Natural killer cell (primary cell): Measurements from ENCODE around the gene MCTS1. TPM values are rescaled to one million over a fixed set of nuclear protein-coding genes. Genes with fewer than 3 reads are reported as not detected.

Experiments
- ATAC-seq, 3 donors: fragments of 150-1000 bp in 2 of 3; fragments of 200-7000 bp in 1 of 3; cut with Tn5 transposase; 1 replicate in 1 of 3; 2 replicates in 2 of 3; pipeline ENCODE4 v1.10.0; 2021; ENCODE audit warnings: mild to moderate bottlenecking in 2 of 3, moderate library complexity in 2 of 3
- DNase-seq, 2 donors: peaks; one replicate each; pipeline versions ENCODE4 v3.0.0 to v3.0.0-alpha.2; 2013 to 2021; ENCODE audit warnings: mixed read lengths in 1 of 2
- H3K27ac ChIP-seq: one replicate; pipeline ENCODE4 v1.5.1; 2013; ENCODE audit warnings: mild to moderate bottlenecking, low read length
- H3K27me3 ChIP-seq: one replicate; pipeline ENCODE4 v1.6.1; 2013; ENCODE audit warnings: low read length; ENCODE audit not compliant: control insufficient read depth, insufficient read depth
- H3K36me3 ChIP-seq: one replicate; pipeline ENCODE4 v1.6.1; 2013; ENCODE audit warnings: low read length; ENCODE audit not compliant: control insufficient read depth, insufficient read depth
- H3K4me1 ChIP-seq: one replicate; pipeline ENCODE4 v1.6.1; 2013; ENCODE audit warnings: low read length; ENCODE audit not compliant: control insufficient read depth, insufficient read depth
- H3K4me3 ChIP-seq: one replicate; pipeline ENCODE4 v1.5.1; 2013; ENCODE audit warnings: low read length
- H3K9me3 ChIP-seq: one replicate; pipeline ENCODE4 v1.6.1; 2013; ENCODE audit warnings: low read length; ENCODE audit not compliant: control insufficient read depth, insufficient read depth
- H3K27ac Mint-ChIP-seq, 2 donors: one replicate each; pipeline ENCODE4 v1.8.0; 2022; ENCODE audit warnings: mild to moderate bottlenecking in 2 of 2, mixed read lengths in 2 of 2, moderate library complexity in 1 of 2
- H3K27me3 Mint-ChIP-seq, 2 donors: one replicate each; pipeline ENCODE4 v1.8.0; 2022; ENCODE audit warnings: low read depth in 2 of 2, mixed read lengths in 2 of 2
- H3K36me3 Mint-ChIP-seq: one replicate; pipeline ENCODE4 v1.8.0; 2022; ENCODE audit warnings: mixed read lengths
- H3K4me1 Mint-ChIP-seq, 2 donors: one replicate each; pipeline ENCODE4 v1.8.0; 2022; ENCODE audit warnings: mixed read lengths in 2 of 2
- H3K4me3 Mint-ChIP-seq: one replicate; pipeline ENCODE4 v1.8.0; 2022; ENCODE audit warnings: mild to moderate bottlenecking, moderate library complexity, mixed read lengths
- H3K9me3 Mint-ChIP-seq, 2 donors: one replicate each; pipeline ENCODE4 v1.8.0; 2022; ENCODE audit warnings: mixed read lengths in 2 of 2
- WGBS: methylation state at CpG from one replicate; pipeline ENCODE4 v1.1.7; 2013; ENCODE audit warnings: missing lambda C conversion rate; ENCODE audit not compliant: insufficient coverage; 5-methylcytosine and 5-hydroxymethylcytosine counted together
- intact Hi-C: fragments of 100-400 bp; cut with micrococcal nuclease; formaldehyde crosslinking; loops from one replicate; pipeline ENCODE4 v1.14.2; 2022
- total RNA-seq, 4 donors: library from RNA; stranded (reverse); fragments of 120-200 nt in 1 of 4; gene quantifications; one replicate each; pipeline versions ENCODE4 v1.2.3 to v1.2.4, GENCODE V29; 2013 to 2022
- TF ChIP-seq, protein P1 (sequence below): fragments of 200-600 bp; IDR thresholded peaks from one replicate; pipeline ENCODE4 v1.8.0; 2022; ENCODE audit warnings: antibody characterized with exemption

MCTS1 gene
- total RNA-seq, 3 donors from 2014 or later (not counting 1 experiment from before 2014, with no cell fraction given), result 17.6 to 21.2 (median 18.8) TPM

DNA sequence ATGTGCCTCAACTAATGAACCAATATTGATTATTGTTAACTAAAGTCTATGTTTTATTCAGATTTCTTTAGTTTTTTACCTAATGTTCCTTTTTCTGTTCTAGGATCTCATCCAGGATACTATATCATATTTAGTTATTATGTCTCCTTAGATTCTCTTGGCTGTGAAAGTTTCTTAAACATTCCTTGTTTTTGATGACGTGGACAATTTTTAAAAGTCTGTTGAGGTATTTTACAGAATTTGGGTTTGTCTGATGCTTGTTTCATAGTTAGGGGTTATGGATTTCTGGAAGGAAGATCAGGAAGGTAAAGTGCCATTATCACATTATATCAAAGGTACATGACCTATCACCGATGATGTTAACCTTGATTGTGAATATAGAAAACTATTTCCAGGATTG is 18.2 kb upstream of the MCTS1 start:
- no peaks in the 10 kb centered on the region for H3K4me1 Mint-ChIP-seq
- ATAC-seq (no peak), DNase-seq (no peak)
- no peak overlapping the region for H3K27ac Mint-ChIP-seq
- no CpG with 5 or more reads among the region's 2 CpGs for WGBS
- Histone ChIP-seq H3K4me3 (no peak overlapping the region), H3K27ac (no peak overlapping the region), H3K4me1 (no peaks in the 10 kb centered on the region), H3K9me3 (no peaks in the 10 kb centered on the region), H3K36me3 (no peaks in the 10 kb centered on the region), H3K27me3 (no peaks in the 10 kb centered on the region)
- H3K36me3 Mint-ChIP-seq, result no peaks in the 10 kb centered on the region
- peaks cover 0 to 16% of the 10 kb centered on the region in 2 donors for H3K27me3 Mint-ChIP-seq
- H3K9me3 Mint-ChIP-seq, result no peaks in the 10 kb centered on the region
- intact Hi-C loops, result no loop called here
- TF ChIP-seq, protein P1, sequence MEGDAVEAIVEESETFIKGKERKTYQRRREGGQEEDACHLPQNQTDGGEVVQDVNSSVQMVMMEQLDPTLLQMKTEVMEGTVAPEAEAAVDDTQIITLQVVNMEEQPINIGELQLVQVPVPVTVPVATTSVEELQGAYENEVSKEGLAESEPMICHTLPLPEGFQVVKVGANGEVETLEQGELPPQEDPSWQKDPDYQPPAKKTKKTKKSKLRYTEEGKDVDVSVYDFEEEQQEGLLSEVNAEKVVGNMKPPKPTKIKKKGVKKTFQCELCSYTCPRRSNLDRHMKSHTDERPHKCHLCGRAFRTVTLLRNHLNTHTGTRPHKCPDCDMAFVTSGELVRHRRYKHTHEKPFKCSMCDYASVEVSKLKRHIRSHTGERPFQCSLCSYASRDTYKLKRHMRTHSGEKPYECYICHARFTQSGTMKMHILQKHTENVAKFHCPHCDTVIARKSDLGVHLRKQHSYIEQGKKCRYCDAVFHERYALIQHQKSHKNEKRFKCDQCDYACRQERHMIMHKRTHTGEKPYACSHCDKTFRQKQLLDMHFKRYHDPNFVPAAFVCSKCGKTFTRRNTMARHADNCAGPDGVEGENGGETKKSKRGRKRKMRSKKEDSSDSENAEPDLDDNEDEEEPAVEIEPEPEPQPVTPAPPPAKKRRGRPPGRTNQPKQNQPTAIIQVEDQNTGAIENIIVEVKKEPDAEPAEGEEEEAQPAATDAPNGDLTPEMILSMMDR, result no peak
- no peak overlapping the region for H3K4me3 Mint-ChIP-seq

DNA sequence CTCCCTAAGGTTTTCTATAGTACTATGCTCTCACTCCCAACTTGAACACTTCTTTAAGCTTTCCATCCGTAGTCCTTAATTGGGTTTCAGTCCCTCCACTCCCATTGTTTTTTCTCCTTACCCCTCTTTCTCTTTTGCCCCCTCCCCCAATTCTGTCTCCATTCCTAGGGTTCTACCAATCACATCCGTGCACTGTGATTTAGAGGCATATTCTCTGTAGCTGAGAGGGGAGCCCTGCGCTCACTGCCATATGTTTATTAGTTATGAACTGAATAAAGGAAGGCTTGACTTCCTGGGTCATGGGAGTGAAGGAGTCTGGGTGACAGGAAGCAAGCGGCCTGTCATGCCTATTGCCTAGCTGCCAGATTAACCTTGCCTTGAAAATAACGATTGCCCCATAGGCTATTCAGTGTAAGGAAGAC is 471 bp downstream of the MCTS1 start:
- Histone ChIP-seq H3K27ac (peak overlapping the region; percentile 87), H3K27me3 (no peaks in the 10 kb centered on the region), H3K9me3 (no peaks in the 10 kb centered on the region), H3K4me3 (peak overlapping the region; percentile 78), H3K36me3 (no peaks in the 10 kb centered on the region), H3K4me1 (peaks cover 4% of the 10 kb centered on the region)
- Mint-ChIP-seq H3K27ac (peak overlapping the region; percentile 91 to 99), H3K4me3 (peak overlapping the region; percentile 94), H3K36me3 (no peaks in the 10 kb centered on the region), H3K27me3 (no peaks in the 10 kb centered on the region), H3K9me3 (no peaks in the 10 kb centered on the region), H3K4me1 (peaks cover 10 to 15% of the 10 kb centered on the region in 2 donors)
- 0% methylated on average over 4 of the region's 5 CpGs for WGBS
- peak; percentile 15 to 68 for DNase-seq
- ATAC-seq, result peak; percentile 50 to 76 (median 57)
- intact Hi-C loops, result loop anchor here (1.0 kb wide), 1 partner anchor 26 kb away; the partner anchor contains the start of gene C1GALT1C1
- TF ChIP-seq, protein P1, result no peak

DNA sequence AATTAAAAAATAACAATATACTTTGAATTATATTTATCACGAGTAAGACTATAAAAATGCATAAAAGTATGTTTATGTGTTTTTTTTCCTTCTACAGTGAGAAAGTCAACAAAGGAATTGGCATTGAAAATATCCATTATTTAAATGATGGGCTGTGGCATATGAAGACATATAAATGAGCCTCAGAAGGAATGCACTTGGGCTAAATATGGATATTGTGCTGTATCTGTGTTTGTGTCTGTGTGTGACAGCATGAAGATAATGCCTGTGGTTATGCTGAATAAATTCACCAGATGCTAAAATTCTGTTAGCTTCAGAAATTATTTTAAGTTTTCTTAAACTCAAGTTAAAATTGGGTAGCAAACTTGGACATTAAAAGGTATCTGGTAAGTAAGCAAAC is 8.2 kb downstream of the MCTS1 start:
- TF ChIP-seq, protein P1, result no peak
- no peak overlapping the region for H3K27ac Mint-ChIP-seq
- no peak overlapping the region for H3K4me3 ChIP-seq
- H3K36me3 Mint-ChIP-seq, result peaks cover 6% of the 10 kb centered on the region
- no peaks in the 10 kb centered on the region for H3K27me3 ChIP-seq
- H3K27ac ChIP-seq, result no peak overlapping the region
- H3K4me1 Mint-ChIP-seq, result no peaks in the 10 kb centered on the region
- no peaks in the 10 kb centered on the region for H3K4me1 ChIP-seq
- H3K27me3 Mint-ChIP-seq, result no peaks in the 10 kb centered on the region
- no peaks in the 10 kb centered on the region for H3K9me3 ChIP-seq
- WGBS, result no CpG with 5 or more reads among the region's 1 CpG
- H3K36me3 ChIP-seq, result peaks cover 12% of the 10 kb centered on the region
- H3K9me3 Mint-ChIP-seq, result no peaks in the 10 kb centered on the region
- H3K4me3 Mint-ChIP-seq, result no peak overlapping the region
- DNase-seq (no peak), ATAC-seq (no peak)
- intact Hi-C loops, result no loop called here

DNA sequence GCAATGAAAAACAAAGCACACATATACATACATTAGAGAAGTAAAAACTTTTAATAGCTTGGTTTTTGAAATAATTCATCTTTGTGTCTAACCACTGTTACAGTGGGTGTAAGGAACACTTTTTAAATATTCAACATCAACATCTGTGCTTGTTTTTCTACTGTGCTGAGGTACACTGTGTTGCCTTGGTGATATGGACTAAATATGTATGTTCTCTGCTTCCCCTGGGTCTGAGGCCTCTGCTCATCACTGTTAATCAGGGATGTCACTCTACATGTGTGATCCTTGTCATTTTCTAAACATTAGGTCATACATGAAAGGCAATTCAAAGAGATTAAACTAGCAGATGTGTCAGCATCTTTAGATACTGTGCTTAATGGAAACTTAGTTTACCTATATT is 10.9 kb downstream of the MCTS1 start:
- no peak for DNase-seq
- H3K9me3 ChIP-seq, result no peaks in the 10 kb centered on the region
- Mint-ChIP-seq H3K9me3 (no peaks in the 10 kb centered on the region), H3K4me1 (no peaks in the 10 kb centered on the region), H3K27ac (no peak overlapping the region), H3K27me3 (no peaks in the 10 kb centered on the region), H3K36me3 (peaks cover 6% of the 10 kb centered on the region), H3K4me3 (no peak overlapping the region)
- peaks cover 15% of the 10 kb centered on the region for H3K36me3 ChIP-seq
- H3K4me1 ChIP-seq, result no peaks in the 10 kb centered on the region
- TF ChIP-seq, protein P1, result no peak
- H3K4me3 ChIP-seq, result no peak overlapping the region
- intact Hi-C loops, result no loop called here
- H3K27me3 ChIP-seq, result no peaks in the 10 kb centered on the region
- H3K27ac ChIP-seq, result no peak overlapping the region
- no peak for ATAC-seq
